Progenitor cell of endocrine pancreas (in vitro differentiated cells): ENCODE data around the gene SLC9C2. TPM values are rescaled to one million over a fixed set of nuclear protein-coding genes. Genes with fewer than 3 reads are reported as not detected.

Source experiments
- DNase-seq: peaks from one replicate; pipeline ENCODE4 v3.0.0; 2021; ENCODE audit warnings: low spot score; ENCODE audit not compliant: unreplicated experiment
- H3K27ac Mint-ChIP-seq: 2 replicates; pipeline ENCODE4 v1.8.0; 2021; ENCODE audit warnings: mild to moderate bottlenecking, moderate library complexity, mixed read lengths
- H3K27me3 Mint-ChIP-seq: 2 replicates; pipeline ENCODE4 v1.8.0; 2021; ENCODE audit warnings: mixed read lengths
- H3K36me3 Mint-ChIP-seq: 2 replicates; pipeline ENCODE4 v1.8.0; 2022; ENCODE audit warnings: mixed read lengths; ENCODE audit not compliant: insufficient read depth
- H3K4me1 Mint-ChIP-seq: 2 replicates; pipeline ENCODE4 v1.8.0; 2021; ENCODE audit warnings: low read depth, mixed read lengths
- H3K4me3 Mint-ChIP-seq: 2 replicates; pipeline ENCODE4 v1.8.0; 2021; ENCODE audit warnings: low read depth, mild to moderate bottlenecking, moderate library complexity, mixed read lengths
- H3K9me3 Mint-ChIP-seq: 2 replicates; pipeline ENCODE4 v1.8.0; 2021; ENCODE audit warnings: low read depth, mixed read lengths
- total RNA-seq: library from RNA; stranded (reverse); gene quantifications from 2 replicates; pipeline ENCODE4 v1.2.1, GENCODE V29; 2021
- TF ChIP-seq, protein P1 (sequence below): fragments of 200-600 bp; sonication (generic); IDR thresholded peaks from one replicate; pipeline ENCODE4 v1.5.0; 2021; ENCODE audit warnings: antibody characterized with exemption, mild to moderate bottlenecking; ENCODE audit not compliant: unreplicated experiment

SLC9C2 gene
- total RNA-seq, 1 donor from 2014 or later, result not detected

- Mint-ChIP-seq H3K36me3 (no peaks in the 10 kb centered on the region), H3K27ac (no peak overlapping the region), H3K9me3 (no peaks in the 10 kb centered on the region), H3K4me1 (peaks cover 17% of the 10 kb centered on the region), H3K27me3 (no peaks in the 10 kb centered on the region), H3K4me3 (no peak overlapping the region)
- DNase-seq, result no peak
- TF ChIP-seq, protein P1, sequence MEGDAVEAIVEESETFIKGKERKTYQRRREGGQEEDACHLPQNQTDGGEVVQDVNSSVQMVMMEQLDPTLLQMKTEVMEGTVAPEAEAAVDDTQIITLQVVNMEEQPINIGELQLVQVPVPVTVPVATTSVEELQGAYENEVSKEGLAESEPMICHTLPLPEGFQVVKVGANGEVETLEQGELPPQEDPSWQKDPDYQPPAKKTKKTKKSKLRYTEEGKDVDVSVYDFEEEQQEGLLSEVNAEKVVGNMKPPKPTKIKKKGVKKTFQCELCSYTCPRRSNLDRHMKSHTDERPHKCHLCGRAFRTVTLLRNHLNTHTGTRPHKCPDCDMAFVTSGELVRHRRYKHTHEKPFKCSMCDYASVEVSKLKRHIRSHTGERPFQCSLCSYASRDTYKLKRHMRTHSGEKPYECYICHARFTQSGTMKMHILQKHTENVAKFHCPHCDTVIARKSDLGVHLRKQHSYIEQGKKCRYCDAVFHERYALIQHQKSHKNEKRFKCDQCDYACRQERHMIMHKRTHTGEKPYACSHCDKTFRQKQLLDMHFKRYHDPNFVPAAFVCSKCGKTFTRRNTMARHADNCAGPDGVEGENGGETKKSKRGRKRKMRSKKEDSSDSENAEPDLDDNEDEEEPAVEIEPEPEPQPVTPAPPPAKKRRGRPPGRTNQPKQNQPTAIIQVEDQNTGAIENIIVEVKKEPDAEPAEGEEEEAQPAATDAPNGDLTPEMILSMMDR, result peak; percentile 30
Measured at GRCh38 chr1:173506437-173506836, 96.4 kb downstream of the SLC9C2 start.

- Mint-ChIP-seq H3K4me1 (peaks cover 17% of the 10 kb centered on the region), H3K27ac (no peak overlapping the region), H3K36me3 (no peaks in the 10 kb centered on the region), H3K9me3 (no peaks in the 10 kb centered on the region), H3K4me3 (no peak overlapping the region), H3K27me3 (no peaks in the 10 kb centered on the region)
- TF ChIP-seq, protein P1, result no peak
- DNase-seq, result no peak
Measured at GRCh38 chr1:173505391-173505790, 97.5 kb downstream of the SLC9C2 start.

DNA sequence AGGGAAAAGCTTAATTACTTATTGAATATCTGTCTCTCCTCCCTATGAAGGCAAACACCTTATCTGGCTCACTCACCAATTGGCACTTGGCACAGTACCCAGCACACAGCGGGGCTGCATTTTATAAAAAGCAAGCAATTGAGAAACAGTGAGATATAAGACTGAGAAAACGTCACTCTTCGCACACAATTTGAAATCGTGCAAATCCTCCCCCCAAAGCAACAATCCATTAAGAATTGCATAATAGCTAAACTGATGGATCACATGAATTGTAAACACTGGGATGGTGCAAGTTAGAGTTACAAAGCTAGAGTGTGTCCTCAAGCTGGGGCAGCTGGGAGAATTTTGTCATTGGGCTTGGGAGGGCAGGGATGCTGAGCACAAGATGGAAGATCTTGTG, 98.6 kb downstream of the SLC9C2 start:
- Mint-ChIP-seq H3K4me3 (no peak overlapping the region), H3K4me1 (peaks cover 17% of the 10 kb centered on the region), H3K27ac (no peak overlapping the region), H3K9me3 (no peaks in the 10 kb centered on the region), H3K36me3 (no peaks in the 10 kb centered on the region), H3K27me3 (no peaks in the 10 kb centered on the region)
- TF ChIP-seq, protein P1, result no peak
- DNase-seq, result no peak

DNA sequence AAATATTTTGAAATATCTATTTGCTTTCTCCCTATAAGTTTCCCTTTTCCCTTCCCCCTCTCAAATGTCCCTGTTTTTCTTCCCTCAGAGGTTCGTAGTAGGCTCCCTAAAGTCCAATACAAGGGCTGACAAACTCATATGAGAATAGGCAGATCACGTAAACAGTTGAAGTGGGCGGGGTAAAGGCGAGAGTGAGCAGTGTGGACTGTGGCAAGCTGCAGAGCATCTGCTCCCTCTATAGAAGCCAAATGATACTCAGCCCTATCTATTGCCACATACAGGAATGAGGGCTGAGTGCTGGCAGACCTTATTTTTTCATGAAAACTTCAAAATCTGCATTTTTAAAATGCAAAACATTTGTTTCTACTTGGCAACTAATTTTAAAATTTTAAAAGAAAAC, 99.5 kb downstream of the SLC9C2 start:
- Mint-ChIP-seq H3K27ac (no peak overlapping the region), H3K9me3 (no peaks in the 10 kb centered on the region), H3K36me3 (no peaks in the 10 kb centered on the region), H3K4me1 (peaks cover 17% of the 10 kb centered on the region), H3K27me3 (no peaks in the 10 kb centered on the region), H3K4me3 (no peak overlapping the region)
- TF ChIP-seq, protein P1, result no peak
- no peak for DNase-seq

DNA sequence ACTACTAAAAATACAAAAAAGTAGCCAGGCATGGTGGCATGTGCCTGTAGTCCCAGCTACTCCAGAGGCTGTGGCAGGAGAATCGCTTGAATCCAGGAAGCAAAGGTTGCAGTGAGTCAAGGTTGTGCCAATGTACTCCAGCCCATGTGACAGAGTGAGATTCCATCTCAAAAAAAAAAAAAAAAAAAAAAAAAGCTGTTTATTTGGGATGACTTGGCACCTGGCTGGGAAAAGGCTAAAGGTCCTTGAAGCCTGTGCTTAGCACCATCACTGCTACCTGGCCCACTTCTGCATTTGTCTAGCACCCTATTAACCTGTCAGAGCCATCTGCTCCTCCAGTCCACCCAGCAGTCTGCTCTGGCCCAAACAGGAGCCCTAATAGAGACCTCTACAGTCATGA, 100.8 kb downstream of the SLC9C2 start:
- no peaks in the 10 kb centered on the region for H3K27me3 Mint-ChIP-seq
- H3K27ac Mint-ChIP-seq, result peak overlapping the region; percentile 63
- DNase-seq, result no peak
- H3K4me1 Mint-ChIP-seq, result peaks cover 9% of the 10 kb centered on the region
- TF ChIP-seq, protein P1, result no peak
- H3K4me3 Mint-ChIP-seq, result no peak overlapping the region
- H3K36me3 Mint-ChIP-seq, result no peaks in the 10 kb centered on the region
- no peaks in the 10 kb centered on the region for H3K9me3 Mint-ChIP-seq
